K562 (cell line): ENCODE data around the gene ZNF319. TPM values are rescaled to one million over a fixed set of nuclear protein-coding genes. Genes with fewer than 3 reads are reported as not detected.

ENCODE experiments used
- VEZF1 ChIP-seq: fragments of 200-800 bp; sonication (Bioruptor generic); IDR thresholded peaks from 2 replicates; pipeline ENCODE4 v1.6.1; 2017; ENCODE audit warnings: missing genetic modification characterization, missing compliant biosample characterization
- ZNF609 ChIP-seq: sonication (generic); formaldehyde crosslinking; IDR thresholded peaks from 2 replicates; pipeline ENCODE4 v1.8.1; 2023; ENCODE audit warnings: missing genetic modification reagents, mild to moderate bottlenecking, borderline replicate concordance
- polyA plus RNA-seq, 8 experiments: library from polyadenylated mRNA; depleted of rRNA in 4 of 8; stranded (reverse) in 5 of 8; unstranded in 3 of 8; fragments of >200 nt; fragmentation: Nextera tagmentation in 2 of 8; fragmentation: Illumina TruSeq in 1 of 8; extraction: Ambion mirVana in 2 of 8; extraction: Trizol in 1 of 8; gene quantifications; 2 replicates each; pipeline versions ENCODE4 v1.2.1 to v1.2.3, GENCODE V29; 2011 to 2014; ENCODE audit warnings: inconsistent platforms in 1 of 8, missing spikeins in 1 of 8
- total RNA-seq, 7 experiments: library from RNA; depleted of rRNA in 6 of 7; stranded (reverse); fragments of >200 nt in 6 of 7; fragmentation: Illumina TruSeq in 2 of 7; extraction: Trizol in 2 of 7; gene quantifications; 2 replicates each; pipeline versions ENCODE4 v1.2.1 to v1.2.3, GENCODE V29; 2011 to 2021; ENCODE audit warnings: low replicate concordance in 1 of 7

ZNF319 gene
- total and polyA plus RNA-seq, 9 of the 15 experiments (the other 6 are each of a cell fraction or from before 2014, with no cell fraction given) = 0.20 to 5.7 (median 1.4) TPM

- TF ChIP-seq ZNF609 (CRISPR knock-in tag) = no peak
- peak; percentile 80 for TF ChIP-seq VEZF1
- TF ChIP-seq, all 486 proteins: peak for 2
Measured at GRCh38 chr16:58047557-58048348, 47.3 kb upstream of the ZNF319 start (continued).
